Measurements from ENCODE around the gene TREM1. TPM values are rescaled to one million over a fixed set of nuclear protein-coding genes. Genes with fewer than 3 reads are reported as not detected.

TREM1 gene
- under 1 TPM; 0.26 to 0.53 TPM for total RNA-seq

GRCh38 chr6:41286544-41287346, at the start of gene TREM1:
TSS of gene TREM1 (minus strand) at chr6:41286682. CDS start at chr6:41286655, 27 bp downstream.

GRCh38 chr6:41335296-41335695, 48.8 kb upstream of the TREM1 start, which contains the start of gene NCR2:
TSS of gene NCR2 (plus strand) at chr6:41335608. CDS start at chr6:41335877, 269 bp downstream.

GRCh38 chr6:41228096-41228495, 58.4 kb downstream of the TREM1 start, which contains the start of gene TREML4:
TSS of gene TREML4 (plus strand) at chr6:41228349. CDS start at chr6:41228428, 79 bp downstream.

Other genes with a start within 250 kb of the TREM1 start
- 1 to 10 TPM; 1.4 to 1.6 TPM for gene UNC5CL, start 247.5 kb downstream of the TREM1 start, total RNA-seq
- gene TSPO2, start 244.2 kb downstream of the TREM1 start, total RNA-seq, result not detected
- gene APOBEC2, start 233.5 kb downstream of the TREM1 start, total RNA-seq, result not detected
- 10 to 100 TPM; 30.1 to 31.7 TPM for gene OARD1, start 214.3 kb downstream of the TREM1 start, total RNA-seq
- 10 to 100 TPM; 34.2 to 35.3 TPM for gene NFYA, start 213.7 kb downstream of the TREM1 start, total RNA-seq
- gene TREML1, start 132.3 kb downstream of the TREM1 start, total RNA-seq, result not detected
- not detected for gene TREM2, start 123.6 kb downstream of the TREM1 start, total RNA-seq
- 10 to 100 TPM; 35.3 to 36.5 TPM for gene TREML2, start 85.5 kb downstream of the TREM1 start, total RNA-seq
- gene TREML4, start 58.3 kb downstream of the TREM1 start, total RNA-seq, result not detected
- gene NCR2, start 48.9 kb upstream of the TREM1 start, total RNA-seq, result not detected